ENCODE results near the gene SLC30A5. TPM values are rescaled to one million over a fixed set of nuclear protein-coding genes. Genes with fewer than 3 reads are reported as not detected.

SLC30A5 gene
- total and polyA plus RNA-seq, 9 of the 15 experiments (the other 6 are each of a cell fraction or from before 2014, with no cell fraction given) = 22.9 to 86.8 (median 62.5) TPM

GRCh38 chr5:69092969-69093368, 845 bp upstream of the SLC30A5 start:
- ATAC-seq (no peak), FAIRE-seq (no peak), DNase-seq (ENCODE audit: extremely low read depth in 1 of 4, low spot score in 3 of 4) (no peak)
- peaks cover 41% of the 10 kb centered on the region for H3K79me2 ChIP-seq (ENCODE audit: control insufficient read depth, insufficient read depth, low read length)
- H3K9me3 ChIP-seq (replicated peaks; ENCODE audit: control insufficient read depth, insufficient read depth, low read depth, low read length) = no peaks in the 10 kb centered on the region
- no peak overlapping the region for H3K4me3 ChIP-seq
- peak overlapping the region; percentile 95 for H2AFZ ChIP-seq (ENCODE audit: low read depth, low read length)
- H3K4me2 ChIP-seq (ENCODE audit: insufficient read depth, low read length) = 0 out of 2 replicates have a peak overlapping the region, but pooled peaks have one; percentile 58
- CTCF ChIA-PET (ENCODE audit: low intra/inter-chr PET ratio) = interaction anchor here (0.7 to 1.3 kb wide), 2 partner anchors 180 to 275 kb away, joined by 3 read pairs; no protein-coding TSS in a partner anchor
- H3K27ac ChIP-seq (ENCODE audit: extremely low read depth, low read depth, low read length) = peak overlapping the region; percentile 44; the same call in 2 of the 3 replicates
- intact Hi-C loops (cut with micrococcal nuclease) (loop anchor here (1.0 to 5.0 kb wide), 3 partner anchors 74 to 241 kb away; partner anchors contain the start of genes CCNB1 and CDK7), in situ Hi-C loops (cut with MboI) (no loop called here)
- no peak overlapping the region; a peak in 1 of 4 replicates for H3K9ac ChIP-seq (ENCODE audit: insufficient read depth in 1 of 2, low read depth in 2 of 2, low read length in 2 of 2)
- TF ChIP-seq STAT6 (CRISPR knock-in tag; IDR thresholded peaks at IDR 0.05) (no peak), ZKSCAN1 (IDR thresholded peaks at IDR 0.05; ENCODE audit: low read depth, low read length) (no peak), ZNF395 (CRISPR knock-in tag; IDR thresholded peaks at IDR 0.05) (peak; percentile 33; the same call in 1 of the 2 replicates), MAFK (IDR thresholded peaks at IDR 0.05; ENCODE audit: low read length) (peak; percentile 67; the same call in 1 of the 2 replicates), MTF1 (CRISPR knock-in tag; IDR thresholded peaks at IDR 0.05; ENCODE audit: borderline replicate concordance) (no peak), CREBBP (IDR thresholded peaks at IDR 0.05; ENCODE audit: low read depth, low read length) (no peak), NCOA1 (IDR thresholded peaks at IDR 0.05; ENCODE audit: low read depth) (no peak), ZNF592 (IDR thresholded peaks at IDR 0.05) (peak; percentile 50; the same call in 1 of the 2 replicates), MAFG (tag; conservative IDR thresholded peaks at IDR 0.05) (peak; percentile 76), ZNF23 (CRISPR knock-in tag; IDR thresholded peaks at IDR 0.05) (no peak), SETDB1 (IDR thresholded peaks at IDR 0.05; ENCODE audit: low read length) (no peak), MECOM (CRISPR knock-in tag; IDR thresholded peaks at IDR 0.05) (no peak), TSC22D4 (tag; IDR thresholded peaks at IDR 0.05) (no peak), MAFF (IDR thresholded peaks at IDR 0.05; ENCODE audit: low read length) (peak; percentile 69), ZNF316 (IDR thresholded peaks at IDR 0.05) (peak; percentile 93), C11orf30 (IDR thresholded peaks at IDR 0.05; ENCODE audit: low read depth) (peak; percentile 88)
- peaks cover 26% of the 10 kb centered on the region for H3K36me3 ChIP-seq (ENCODE audit: control insufficient read depth, insufficient read depth, low read length)
- no peaks in the 10 kb centered on the region for H4K20me1 ChIP-seq (replicated peaks; ENCODE audit: control insufficient read depth, insufficient read depth, low read length)
- H3K9me1 ChIP-seq (ENCODE audit: control insufficient read depth, insufficient read depth, low read length) = no peaks in the 10 kb centered on the region
- WGBS (ENCODE audit: insufficient coverage, low coverage, missing lambda C conversion rate) = 66% methylated on average over 6 of the region's 6 CpGs
- no peaks in the 10 kb centered on the region for H3K27me3 ChIP-seq (ENCODE audit: control insufficient read depth in 2 of 2, insufficient read depth in 2 of 2, low read length in 2 of 2)
- POLR2A ChIA-PET = interaction anchor here (0.8 to 1.9 kb wide), 5 partner anchors 9 to 276 kb away, joined by 3 to 16 read pairs (median 6); partner anchors contain the start of genes AK6, RAD17 and TAF9
- peaks cover 21 to 25% of the 10 kb centered on the region in 2 experiments for H3K4me1 ChIP-seq (replicated peaks in 1 of 2; ENCODE audit: control insufficient read depth in 2 of 2, insufficient read depth in 2 of 2, low read length in 2 of 2)
- no TSS peak for BruUV-seq (replicated peaks)
